DMS153 treated with DMSO at 0.1 percent for 48 hours (cell line): ENCODE measurements around the gene PLA2G3.
"Not testable (repeated sequence)": the region's sequence is repeated elsewhere in the genome, so short reads cannot be mapped to it uniquely, and the experiment has no call there.

ENCODE experiments used
- DNase-seq: peaks from one replicate; lab custom pipeline; 2025; ENCODE audit not compliant: unreplicated experiment; lab: John Stamatoyannopoulos, UW

PLA2G3 gene, protein sequence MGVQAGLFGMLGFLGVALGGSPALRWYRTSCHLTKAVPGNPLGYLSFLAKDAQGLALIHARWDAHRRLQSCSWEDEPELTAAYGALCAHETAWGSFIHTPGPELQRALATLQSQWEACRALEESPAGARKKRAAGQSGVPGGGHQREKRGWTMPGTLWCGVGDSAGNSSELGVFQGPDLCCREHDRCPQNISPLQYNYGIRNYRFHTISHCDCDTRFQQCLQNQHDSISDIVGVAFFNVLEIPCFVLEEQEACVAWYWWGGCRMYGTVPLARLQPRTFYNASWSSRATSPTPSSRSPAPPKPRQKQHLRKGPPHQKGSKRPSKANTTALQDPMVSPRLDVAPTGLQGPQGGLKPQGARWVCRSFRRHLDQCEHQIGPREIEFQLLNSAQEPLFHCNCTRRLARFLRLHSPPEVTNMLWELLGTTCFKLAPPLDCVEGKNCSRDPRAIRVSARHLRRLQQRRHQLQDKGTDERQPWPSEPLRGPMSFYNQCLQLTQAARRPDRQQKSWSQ

GRCh38 chr22:31139866-31140716, at the start of gene PLA2G3:
Gene PLA2G3, minus strand, starts transcription at chr22:31140508. Its CDS starts 154 bp downstream, at chr22:31140354.
- DNase-seq, result peak; percentile 77

GRCh38 chr22:31187627-31188026, 47.3 kb upstream of the PLA2G3 start:
- DNase-seq, result no peak

DNA sequence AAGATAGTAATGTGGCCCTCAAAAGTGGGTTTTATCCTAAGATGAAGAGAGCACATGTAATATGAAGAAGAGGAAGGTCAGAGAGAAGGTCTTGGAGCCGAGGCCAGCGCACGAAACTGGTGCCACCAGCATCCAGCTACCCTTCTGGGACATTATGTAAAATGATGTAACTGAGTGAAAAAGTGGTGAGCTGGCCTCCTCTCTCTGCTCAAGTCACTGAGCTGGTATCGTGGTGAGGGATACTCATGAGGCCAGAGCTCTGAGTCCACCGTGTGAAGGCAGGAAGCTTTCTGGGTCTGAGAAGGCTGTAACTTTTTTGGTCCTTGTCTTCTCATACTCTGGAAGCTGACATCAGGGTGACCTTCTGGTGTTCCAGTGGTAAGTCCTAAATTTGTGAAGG, 44.7 kb upstream of the PLA2G3 start:
- DNase-seq, result no peak

- DNase-seq, result no peak
Observed at GRCh38 chr22:31184015-31184414, 43.7 kb upstream of the PLA2G3 start.

GRCh38 chr22:31179345-31179744, 39.0 kb upstream of the PLA2G3 start:
- no peak for DNase-seq

- no peak for DNase-seq
Observed at GRCh38 chr22:31178859-31179258, 38.6 kb upstream of the PLA2G3 start.

DNA sequence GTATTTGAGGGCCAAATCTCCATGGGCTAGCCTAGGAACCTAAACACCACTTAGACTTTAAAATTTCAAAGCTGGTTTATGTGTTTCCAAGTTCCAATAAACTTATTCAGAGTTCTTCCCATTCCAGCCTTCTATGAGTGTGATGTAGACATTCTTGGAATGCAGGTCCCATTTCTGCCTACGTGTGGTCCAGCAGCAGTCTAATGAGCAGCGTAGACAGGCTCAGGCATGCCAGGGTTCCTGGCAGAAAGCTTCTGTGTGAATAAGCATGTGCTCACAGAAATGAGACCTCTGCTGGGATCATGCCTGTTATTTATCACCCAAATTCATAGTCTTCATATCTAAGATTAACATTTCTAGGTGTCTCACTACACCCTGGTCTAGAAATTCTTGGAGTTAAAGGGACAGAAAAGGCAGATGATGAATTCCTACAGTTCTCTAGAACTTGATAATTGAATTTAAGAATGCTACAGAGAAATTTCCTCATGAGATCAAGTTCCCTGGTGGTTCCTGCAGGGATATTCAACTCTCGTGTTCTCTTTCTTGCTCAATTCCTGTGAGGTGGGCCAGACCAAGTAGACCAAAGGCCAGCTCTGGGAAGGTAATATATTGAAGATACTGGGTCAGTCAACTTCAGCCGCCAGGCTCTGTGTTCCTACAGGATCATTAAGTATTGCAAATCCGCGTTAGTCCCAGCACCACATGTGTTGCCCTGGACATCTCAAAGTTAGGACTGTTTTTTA, 37.3 kb upstream of the PLA2G3 start:
- DNase-seq, result no peak

DNA sequence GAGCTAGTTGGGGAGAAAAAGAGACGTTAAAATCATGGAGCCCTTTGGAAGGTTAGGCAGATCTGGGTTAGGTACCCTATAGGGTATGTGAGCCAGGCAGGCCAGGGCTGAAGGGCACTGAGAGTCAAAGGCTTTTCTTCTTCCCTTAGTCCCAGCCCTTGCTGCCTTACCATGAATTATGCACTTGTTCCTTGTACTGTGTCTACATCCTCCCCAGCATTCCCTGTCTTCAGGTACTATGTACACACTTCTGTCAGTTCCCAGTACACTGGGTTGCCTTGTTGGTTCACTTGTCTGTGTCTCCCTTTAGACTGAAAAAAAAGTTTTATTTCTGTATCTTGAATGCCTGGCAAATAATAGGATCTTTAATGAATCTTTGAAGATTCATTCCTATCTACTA, 36.6 kb upstream of the PLA2G3 start:
- no peak for DNase-seq

GRCh38 chr22:31173386-31174145, 33.3 kb upstream of the PLA2G3 start:
- no peak for DNase-seq

DNA sequence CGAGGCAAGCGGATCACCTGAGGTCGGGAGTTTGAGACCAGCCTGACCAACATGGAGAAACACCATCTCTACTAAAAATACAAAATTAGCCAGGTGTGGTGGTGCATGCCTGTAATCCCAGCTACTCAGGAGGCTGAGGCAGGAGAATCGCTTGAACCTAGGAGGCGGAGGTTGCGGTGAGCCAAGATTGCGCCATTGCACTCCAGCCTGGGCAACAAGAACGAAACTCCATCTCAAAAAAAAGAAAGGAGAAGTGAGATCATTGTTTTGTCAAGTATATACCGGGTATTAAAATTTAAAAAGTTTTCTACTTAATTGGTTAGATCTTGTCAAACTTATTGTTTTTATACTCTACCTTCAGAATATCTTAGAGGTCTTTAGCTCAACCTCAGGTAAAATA, 31.4 kb upstream of the PLA2G3 start:
- DNase-seq, result not testable (repeated sequence)

DNA sequence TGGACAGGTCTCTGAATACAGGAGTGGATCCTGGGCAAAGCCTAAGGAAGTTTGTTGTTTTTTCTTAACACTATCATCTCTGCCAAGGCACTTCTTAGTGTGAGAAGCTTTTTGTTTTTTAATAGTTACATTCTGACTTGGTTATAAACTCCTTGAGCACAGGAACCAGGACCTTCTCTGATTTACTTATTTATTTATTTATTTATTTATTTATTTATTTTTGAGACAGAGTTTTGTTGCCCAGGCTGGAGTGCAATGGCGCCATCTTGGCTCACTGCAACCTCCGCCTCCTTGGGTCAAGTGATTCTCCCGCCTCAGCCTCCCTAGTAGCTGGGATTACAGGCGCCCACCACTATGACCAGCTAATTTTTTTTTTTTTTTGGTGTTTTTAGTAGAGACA, 30.7 kb upstream of the PLA2G3 start:
- DNase-seq, result no peak

DNA sequence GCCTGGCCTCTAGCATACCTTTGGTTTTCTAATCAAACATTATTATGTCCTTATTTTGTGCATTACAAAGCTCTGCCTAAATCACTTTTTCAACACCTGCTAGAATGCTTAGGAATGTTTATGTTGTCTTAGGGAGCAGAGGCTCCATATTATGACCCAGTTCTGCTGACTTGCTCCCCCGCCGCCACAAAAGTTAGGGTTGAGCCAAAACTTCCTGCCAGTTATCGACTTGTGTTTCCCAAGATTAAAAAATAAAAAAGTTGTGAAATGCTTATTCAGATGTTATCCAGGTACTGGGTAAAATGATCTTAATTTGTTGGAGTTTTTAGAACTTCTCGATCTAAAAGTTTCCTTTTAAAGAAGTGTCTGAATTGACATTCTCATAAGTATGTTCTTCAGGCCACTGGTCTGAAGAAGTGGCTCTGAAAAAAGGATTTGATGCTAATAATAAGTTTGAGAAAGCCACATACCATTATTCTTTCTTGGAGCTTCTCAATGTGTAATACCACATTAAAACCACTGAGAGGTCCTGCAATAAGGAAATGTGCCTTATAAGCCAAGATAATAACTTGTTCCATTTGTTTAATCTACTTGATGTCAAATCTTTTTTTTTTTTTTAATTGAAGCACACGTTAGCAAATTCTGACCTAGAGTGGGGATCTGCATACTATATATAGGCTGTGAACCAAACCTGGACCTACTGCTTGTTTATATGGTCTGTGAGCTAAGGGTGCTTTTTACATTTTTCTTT, 21.9 kb upstream of the PLA2G3 start:
- no peak for DNase-seq

DNA sequence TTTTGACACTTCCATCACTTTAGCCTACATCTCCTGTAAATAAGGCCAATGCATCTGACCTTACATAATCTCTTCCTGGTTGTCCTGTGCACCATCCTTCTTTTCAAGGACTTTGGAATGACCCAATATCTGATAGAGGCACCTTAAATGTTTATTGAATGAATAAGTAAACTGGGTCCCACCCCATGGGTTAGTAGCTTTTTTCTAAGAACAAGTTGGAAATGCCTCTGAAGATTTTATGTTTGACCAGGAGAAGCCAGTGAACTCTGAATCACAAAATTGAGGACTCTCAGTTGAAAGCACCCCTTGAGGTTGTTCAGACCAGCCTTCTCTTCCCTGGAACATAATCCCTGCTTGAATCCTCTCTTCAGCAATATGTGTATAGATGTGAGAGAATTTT, 21.1 kb upstream of the PLA2G3 start:
- DNase-seq, result no peak

DNA sequence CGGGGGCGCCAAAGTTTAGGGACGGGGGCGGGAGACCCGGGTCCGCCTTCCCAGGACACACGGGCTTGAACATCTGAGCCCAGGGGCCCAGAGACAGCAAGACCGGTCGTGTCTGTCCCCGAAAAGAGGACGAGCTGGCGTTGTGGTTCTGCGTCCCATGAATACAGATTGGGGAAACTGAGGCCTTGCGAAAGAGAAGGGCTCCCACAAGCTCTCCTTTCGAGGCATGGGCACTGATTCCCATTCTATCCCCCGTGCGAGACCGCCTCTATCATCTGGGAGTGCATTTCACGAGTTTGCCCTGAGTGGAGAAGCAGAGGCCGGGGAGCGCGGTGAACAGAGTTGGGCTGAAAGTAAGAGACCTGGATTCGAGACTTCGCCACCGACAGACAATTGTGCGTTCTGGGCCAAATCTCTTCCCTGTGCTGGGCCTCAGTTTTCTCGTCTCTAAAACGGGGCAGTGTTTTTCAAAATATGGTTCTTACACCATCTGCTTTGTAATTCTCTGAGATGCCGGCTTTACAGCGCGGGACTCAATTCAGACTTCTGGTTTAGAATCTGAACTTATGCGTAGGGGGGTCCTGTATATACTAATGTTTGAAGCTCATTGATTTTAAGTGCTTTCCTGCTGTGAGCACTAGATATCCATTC, 20.1 kb upstream of the PLA2G3 start:
- no peak for DNase-seq

DNA sequence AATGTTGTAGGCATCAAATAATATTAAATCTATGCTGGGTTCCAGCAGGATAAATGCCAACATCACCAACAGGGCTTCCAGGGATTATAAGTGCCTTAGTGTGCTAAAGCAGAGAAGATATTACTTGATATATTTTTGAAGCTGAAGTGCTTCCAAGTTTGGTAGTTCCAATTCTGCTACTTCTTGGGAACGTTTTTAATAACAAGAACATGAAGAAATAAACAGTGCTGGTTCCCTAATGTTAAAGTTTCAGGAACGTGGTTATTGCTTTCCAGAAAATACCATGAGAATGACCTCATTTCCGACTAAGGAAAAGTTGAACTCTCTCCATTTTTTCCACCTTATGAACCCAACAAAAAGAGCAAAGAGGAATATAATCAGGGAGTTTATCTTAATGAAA, 15.1 kb upstream of the PLA2G3 start:
- DNase-seq, result no peak

DNA sequence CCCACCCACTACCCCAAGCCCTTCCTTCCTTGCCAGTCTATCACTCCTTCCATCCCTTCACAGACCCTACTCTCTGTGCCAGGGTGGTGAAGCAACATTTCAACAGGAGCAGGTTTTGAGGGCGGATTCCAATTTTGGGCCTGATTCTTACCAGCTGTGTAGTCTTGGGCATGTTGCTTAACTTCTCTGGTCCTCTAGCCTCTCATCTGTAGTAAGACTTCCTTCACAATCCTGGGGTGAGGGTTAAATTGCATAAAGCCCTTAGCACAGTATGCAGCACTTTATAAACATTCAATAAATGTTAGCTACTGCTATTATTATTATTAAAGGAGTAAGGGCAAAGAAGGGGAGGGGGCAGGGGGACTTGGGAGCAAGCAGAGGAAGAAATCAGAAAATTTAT, 14.7 kb upstream of the PLA2G3 start:
- no peak for DNase-seq

DNA sequence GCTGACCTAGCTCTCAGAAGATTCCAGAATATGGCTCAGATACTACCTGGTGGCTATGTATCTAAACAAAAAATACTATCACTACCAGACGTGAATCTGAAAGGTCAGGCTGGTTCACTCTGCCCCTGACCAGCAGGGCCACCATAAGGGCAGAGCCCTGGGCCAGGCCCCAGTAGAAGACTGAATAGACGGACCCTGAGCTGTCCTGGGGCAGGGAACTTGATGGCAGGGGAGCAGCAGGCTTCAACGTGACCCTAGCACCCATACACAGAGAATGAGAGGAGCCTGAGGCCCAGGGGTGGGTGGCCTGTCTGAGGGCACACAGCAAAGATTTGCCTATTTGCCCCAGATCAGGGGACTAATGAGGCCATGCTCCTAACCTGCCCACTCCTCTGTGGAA, 13.0 kb upstream of the PLA2G3 start:
- no peak for DNase-seq

DNA sequence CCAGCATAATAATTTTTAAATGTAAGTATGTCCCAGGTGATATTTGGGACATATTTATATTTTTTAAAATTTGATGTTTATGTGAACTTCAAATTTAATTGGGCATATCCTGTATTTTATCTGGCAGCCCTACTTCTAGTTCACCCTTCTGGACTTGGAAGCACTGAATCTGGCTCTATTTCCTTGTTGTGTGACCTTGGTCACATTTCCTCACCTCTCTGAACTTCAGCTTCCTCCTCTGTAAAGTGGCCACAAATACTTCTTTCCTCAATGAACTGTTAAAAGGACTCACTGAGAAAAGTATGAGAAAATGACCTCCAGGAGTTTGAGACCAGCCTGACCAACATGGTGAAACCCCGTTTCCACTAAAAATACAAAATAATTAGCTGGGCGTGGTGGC, 11.6 kb upstream of the PLA2G3 start:
- no peak for DNase-seq

- no peak for DNase-seq
Observed at GRCh38 chr22:31150615-31151014, 10.3 kb upstream of the PLA2G3 start.
